Stomach (tissue), 4 donors: ENCODE measurements around the gene TRAPPC3.

Source experiments
- EP300 ChIP-seq: sonication (generic); formaldehyde crosslinking; IDR thresholded peaks from one replicate; pipeline ENCODE4 v1.6.1; 2017; ENCODE audit warnings: antibody characterized with exemption
- POLR2A ChIP-seq, 4 donors: fragments of 450-650 bp; IDR thresholded peaks; one replicate each; pipeline ENCODE4 v1.6.1; 2016; ENCODE audit warnings: antibody characterized with exemption in 4 of 4, control low read depth in 2 of 4, mild to moderate bottlenecking in 1 of 4, moderate library complexity in 1 of 4

- peak in 1 of 4 donors; percentile 61 for TF ChIP-seq POLR2A (IDR thresholded peaks at IDR 0.05)
- no peak for TF ChIP-seq EP300
These were observed at the start of gene TRAPPC3 for GRCh38 chr1:36149237-36149972.
